ENCODE results near the gene OXLD1.

The OXLD1 gene

DNA sequence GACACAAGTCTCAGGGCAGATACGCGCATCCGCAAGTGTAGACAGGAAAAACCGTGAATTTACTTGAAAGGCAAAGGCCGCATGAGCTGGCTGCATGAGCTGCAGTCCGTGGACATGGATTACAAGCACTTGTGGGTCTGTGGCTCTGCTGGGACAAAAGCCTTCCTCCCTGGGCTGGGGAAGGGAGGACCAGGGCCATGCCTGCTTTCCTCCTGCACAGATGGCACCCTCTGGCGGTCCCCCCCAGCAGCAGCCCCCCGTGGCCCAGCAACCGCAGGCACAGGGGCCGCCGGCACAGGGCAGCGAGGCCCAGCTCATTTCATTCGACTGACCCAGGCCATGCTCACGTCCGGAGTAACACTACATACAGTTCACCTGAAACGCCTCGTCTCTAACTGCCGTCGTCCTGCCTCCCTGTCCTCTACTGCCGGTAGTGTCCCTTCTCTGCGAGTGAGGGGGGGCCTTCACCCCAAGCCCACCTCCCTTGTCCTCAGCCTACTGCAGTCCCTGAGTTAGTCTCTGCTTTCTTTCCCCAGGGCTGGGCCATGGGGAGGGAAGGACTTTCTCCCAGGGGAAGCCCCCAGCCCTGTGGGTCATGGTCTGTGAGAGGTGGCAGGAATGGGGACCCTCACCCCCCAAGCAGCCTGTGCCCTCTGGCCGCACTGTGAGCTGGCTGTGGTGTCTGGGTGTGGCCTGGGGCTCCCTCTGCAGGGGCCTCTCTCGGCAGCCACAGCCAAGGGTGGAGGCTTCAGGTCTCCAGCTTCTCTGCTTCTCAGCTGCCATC lies 35.1 kb upstream of the OXLD1 start:
- no peak for DNase-seq (ENCODE audit: low read depth)

DNA sequence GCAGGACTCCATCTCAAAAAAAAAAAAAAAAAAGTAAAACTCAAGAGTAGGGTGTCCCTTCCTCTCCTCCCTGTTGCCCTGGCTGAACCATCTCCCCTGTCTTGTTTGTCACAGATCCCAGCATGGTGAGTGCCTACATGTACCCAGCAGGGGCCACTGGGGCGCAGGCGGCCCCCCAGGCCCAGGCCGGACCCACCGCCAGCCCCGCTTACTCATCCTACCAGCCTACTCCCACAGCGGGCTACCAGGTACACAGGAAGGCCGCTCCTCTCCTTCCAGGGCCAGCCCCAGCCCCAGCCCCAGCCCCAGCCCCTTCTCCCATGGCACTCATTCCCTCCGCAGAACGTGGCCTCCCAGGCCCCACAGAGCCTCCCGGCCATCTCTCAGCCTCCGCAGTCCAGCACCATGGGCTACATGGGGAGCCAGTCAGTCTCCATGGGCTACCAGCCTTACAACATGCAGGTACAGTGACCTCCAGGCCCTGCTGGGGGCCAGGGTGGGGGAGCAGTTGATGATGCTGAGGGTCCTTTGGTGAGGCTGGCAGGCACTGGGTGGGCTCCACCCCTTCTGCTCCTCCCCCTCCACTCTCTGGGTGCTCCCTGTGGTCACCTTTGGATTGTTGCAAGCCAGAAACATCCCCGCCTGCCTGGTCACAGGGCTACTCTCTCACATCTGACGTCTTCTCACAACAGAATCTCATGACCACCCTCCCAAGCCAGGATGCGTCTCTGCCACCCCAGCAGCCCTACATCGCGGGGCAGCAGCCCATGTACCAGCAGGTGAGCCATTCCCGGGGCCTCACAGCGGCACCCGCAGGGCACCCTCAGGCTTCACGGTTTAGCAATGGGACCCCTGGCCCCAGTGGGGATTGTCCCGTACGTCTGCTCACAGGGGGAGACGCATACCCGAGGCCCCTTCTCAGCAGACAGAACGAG lies 34.2 kb upstream of the OXLD1 start:
- DNase-seq (ENCODE audit: low read depth): no peak

DNA sequence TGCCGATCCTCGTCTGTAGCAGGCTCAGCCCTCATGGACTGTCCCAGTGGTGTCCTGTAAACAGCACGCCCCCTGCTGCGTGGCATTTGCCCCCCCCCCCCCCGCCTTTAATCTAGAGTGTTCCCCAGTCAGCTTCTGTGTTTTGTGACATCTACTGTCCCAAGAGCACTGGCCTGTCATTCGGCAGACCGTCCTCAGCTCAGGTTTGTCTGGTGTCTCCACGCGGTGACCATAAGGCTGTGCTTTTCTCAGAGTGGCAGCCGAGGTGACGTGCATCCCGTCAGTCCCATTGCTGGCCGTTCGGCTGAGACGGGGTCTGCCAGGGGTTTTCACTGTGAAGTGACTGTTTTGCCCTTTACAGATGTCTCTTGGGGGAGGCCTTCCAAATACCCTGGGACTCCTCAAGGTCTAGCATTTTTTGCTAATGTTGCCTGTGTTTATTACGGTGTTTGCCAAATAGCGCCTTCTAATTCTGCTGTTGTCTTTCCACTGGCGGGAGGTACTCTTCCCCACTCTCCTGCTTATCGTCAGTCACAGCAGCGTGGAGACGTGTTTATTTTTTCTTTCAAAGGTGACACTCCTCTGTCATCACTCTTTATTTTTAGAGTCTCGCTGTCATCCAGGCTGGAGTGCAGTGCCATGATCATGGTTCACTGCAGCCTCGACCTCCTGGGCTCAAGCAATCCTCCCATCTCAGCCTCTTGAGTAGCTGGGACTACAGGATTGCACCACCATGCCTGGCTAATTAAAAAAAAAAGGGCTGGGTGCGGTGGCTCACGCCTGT lies 31.0 kb upstream of the OXLD1 start:
- no peak for DNase-seq (ENCODE audit: low read depth)

DNA sequence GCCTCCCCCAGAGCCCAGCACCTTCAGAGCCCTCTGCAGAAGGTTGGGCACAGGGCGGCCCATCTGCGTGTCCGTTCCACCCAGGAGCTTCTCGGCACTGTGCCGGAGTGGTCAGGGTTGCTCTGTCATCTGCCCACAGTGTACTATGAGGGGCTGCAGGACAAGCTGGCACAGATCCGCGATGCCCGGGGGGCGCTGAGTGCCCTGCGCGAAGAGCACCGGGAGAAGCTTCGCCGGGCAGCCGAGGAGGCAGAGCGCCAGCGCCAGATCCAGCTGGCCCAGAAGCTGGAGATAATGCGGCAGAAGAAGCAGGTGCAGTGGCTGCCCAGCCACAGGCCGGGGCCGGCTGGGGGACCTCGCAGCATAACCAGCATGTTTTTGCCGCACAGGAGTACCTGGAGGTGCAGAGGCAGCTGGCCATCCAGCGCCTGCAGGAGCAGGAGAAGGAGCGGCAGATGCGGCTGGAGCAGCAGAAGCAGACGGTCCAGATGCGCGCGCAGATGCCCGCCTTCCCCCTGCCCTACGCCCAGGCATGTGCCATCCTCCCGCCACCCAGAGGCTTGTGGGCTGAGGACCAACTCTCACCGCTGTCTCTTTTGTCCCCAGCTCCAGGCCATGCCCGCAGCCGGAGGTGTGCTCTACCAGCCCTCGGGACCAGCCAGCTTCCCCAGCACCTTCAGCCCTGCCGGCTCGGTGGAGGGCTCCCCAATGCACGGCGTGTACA lies 30.0 kb upstream of the OXLD1 start:
- DNase-seq (ENCODE audit: low read depth): no peak

DNA sequence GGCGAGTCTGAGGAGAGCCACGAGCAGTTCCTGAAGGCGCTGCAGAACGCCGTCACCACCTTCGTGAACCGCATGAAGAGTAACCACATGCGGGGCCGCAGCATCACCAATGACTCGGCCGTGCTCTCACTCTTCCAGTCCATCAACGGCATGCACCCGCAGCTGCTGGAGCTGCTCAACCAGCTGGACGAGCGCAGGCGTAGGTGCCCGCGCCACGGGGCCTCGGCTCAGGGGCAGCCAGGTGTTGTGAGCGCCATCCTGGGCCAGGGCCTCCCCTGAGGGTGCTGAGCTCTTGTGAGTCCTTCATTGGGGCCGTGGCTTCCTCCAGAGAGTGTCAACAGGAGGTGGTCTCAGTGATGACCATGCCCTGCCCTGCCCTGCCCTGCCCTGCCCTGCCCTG lies 29.4 kb upstream of the OXLD1 start:
- no peak for DNase-seq (ENCODE audit: low read depth)

DNA sequence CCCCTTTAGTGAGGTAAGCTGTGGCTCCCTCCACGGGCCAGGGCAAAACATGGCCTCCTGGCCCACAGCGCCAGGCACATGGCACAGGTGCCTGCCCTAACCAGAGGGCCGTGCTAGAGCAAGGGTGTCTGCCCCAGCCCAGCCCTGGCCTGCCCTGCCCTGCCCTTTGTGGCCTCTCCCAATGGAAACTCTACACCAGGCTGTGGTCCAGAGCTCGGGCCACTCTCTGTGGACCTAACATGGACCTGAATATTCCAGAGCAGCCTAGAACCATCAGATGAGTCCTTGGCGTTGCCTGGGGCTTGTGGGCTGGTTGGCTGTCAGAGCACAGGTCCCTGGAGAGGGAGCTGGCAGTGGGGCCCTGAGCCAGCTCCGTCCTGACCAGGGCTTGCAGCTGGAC lies 28.8 kb upstream of the OXLD1 start:
- DNase-seq (ENCODE audit: low read depth): no peak

DNA sequence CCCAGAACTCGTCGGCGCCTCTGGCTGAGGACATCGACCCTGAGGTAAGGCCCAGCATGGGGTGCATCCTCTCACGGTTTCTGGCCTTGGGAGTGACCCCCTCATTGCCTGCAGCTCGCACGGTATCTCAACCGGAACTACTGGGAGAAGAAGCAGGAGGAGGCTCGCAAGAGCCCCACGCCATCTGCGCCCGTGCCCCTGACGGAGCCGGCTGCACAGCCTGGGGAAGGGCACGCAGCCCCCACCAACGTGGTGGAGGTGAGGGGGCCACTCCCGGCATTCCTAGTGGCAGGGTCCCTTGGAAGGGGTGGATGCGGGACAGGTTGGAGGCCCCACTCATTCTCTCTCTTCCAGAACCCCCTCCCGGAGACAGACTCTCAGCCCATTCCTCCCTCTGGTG lies 28.4 kb upstream of the OXLD1 start:
- DNase-seq (ENCODE audit: low read depth): no peak

DNA sequence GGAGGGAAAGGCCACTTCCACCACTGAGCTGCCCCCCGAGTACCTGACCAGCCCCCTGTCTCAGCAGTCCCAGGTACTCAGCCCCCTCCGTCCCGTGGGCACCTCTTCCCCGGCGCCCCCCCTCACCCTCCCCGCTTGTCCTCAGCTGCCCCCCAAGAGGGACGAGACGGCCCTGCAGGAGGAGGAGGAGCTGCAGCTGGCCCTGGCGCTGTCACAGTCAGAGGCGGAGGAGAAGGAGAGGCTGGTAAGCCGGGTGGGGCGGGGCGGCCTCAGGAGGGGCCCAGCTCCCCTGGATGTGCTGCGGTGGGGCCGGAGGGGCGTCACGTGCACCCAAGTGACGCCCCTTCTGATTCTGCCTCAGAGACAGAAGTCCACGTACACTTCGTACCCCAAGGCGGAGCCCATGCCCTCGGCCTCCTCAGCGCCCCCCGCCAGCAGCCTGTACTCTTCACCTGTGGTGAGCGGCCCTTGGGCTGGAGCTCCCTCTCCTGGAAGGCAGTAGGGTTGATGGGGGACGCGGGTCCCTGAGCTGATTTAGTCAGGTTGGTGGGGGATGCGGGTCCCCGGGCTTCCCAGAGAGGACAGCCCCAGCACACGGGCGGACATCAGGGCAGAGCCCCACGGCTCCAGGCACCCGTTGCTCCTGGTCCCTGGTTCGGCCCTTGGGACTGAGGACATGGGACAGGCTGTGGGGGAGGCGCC lies 27.3 kb upstream of the OXLD1 start:
- no peak for DNase-seq (ENCODE audit: low read depth)

DNA sequence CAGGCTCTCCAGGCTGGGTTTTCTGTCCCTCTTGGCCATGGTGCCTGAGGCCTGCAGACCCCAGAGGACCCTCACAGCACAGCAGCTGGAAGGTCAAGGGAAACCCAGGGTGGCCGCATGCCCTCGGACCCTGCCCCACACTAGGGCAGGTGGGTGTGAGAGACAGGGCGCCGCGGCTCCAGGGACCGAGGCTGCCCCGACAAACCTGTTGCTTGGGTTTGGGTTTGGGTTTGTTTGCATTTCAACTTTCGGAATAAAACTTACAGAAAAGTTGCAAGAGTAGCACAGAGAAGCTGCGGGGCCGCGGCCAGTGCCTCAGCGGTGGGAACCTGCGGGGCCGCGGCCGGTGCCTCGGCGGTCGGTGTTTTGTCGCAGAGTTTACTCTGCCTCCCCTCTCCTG lies 25.2 kb upstream of the OXLD1 start:
- DNase-seq (ENCODE audit: low read depth): no peak

DNA sequence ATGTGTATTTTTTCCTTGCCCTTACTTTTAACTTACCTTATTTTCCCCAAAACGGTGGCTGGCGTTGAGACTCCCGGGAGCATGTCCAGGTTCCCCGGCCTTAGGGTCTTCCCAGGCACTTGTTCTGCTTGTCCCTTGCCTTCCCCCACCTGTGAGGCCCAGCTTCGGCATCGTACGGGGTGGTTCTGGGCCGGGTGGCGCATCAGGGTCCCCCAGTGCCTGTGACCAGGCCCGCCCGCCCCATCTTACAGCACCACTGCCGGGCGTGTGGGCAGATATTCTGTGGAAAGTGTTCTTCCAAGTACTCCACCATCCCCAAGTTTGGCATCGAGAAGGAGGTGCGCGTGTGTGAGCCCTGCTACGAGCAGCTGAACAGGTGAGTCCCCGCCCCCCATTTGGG lies 24.8 kb upstream of the OXLD1 start:
- DNase-seq (ENCODE audit: low read depth): no peak

DNA sequence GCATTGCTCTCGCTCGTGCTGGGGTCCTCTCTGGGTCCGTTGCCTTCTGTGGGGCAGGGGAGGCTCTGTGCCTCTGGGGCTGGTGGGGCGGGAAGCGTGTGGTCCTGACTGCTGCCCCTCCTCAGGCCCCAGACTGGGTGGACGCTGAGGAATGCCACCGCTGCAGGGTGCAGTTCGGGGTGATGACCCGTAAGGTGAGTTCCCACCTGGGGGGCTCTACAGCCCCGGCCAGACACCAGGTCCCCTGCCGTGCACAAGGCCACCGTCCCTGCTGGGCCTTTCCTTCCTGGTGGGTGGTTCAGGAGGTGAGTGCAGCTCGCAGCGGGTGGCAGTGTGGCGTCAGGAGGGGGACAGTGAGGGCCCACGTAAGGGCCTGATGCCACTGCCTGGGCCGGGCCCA lies 24.1 kb upstream of the OXLD1 start:
- no peak for DNase-seq (ENCODE audit: low read depth)

DNA sequence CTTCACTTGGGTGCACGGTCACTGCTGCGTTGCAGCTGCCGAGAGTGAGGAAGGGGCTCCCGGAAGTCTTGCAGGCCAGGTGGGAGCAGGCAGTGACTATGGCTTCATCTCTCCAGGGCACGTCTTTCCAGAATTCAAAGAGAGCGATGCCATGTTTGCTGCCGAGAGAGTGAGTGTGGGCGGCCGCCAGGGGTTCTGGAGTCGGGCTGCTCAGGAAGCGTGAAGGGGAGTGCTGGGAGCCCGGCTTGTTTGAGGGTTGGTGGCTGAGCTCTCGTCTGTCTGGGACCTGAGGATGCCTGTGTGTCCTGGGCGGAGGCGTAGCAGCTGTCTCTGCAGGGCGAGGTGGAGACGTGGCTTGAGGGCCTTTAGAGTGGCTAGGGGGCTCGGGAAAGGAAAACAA lies 23.7 kb upstream of the OXLD1 start:
- no peak for DNase-seq (ENCODE audit: low read depth)

DNA sequence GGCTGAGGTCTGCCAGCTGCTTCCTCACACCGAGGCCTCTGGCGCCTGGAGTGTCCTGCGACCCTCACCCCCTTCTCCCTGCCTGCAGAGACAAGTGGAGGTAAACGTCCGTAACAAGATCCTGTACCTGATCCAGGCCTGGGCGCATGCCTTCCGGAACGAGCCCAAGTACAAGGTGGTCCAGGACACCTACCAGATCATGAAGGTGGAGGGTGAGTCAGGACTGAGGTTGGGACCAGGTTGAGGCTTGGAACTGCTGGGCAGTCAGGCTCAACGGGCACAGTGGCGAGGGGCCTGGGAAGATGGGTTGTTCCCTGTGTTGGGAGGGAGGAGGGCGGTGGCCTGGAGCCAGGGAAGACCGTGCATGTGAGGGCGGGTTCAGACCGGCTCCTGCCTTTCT lies 22.2 kb upstream of the OXLD1 start:
- no peak for DNase-seq (ENCODE audit: low read depth)

DNA sequence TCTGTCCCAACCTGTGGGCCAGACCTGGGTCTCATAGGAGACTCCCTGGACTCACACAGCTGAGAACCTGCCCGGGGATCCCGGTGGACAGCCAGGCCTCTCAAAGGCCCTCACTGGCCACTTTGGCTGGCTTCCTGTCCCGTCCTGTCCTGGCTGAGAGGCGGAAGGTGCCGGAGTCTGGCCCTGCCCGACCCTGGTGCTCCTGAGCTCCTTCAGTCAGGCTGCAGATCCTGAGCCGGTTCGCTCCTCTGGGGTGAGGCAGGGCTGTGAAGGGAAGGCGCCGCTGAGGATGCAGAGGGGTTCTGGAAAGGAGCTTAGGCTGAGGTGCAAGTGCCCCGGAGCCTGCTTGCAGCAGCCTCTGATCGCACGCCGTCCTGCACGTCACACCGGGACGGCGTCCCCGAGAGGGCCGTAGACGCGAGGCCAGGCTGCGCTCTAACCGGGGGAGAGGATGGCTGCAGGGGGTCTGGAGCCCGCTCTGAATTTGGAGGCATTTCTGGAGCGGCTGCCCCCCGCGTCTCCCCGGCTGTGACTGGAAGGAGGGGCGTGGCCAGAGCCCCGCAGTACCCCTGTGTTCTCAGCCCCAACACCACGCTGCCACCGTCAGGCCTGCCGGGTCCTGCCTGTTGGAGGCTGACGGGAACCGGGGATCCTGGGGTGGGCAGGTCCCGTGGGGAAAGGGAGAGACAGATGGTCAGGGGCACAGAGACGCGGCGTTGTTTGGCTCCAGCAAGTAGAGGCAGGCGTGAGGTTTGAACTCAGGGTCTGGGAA lies 21.6 kb upstream of the OXLD1 start:
- no peak for DNase-seq (ENCODE audit: low read depth)

DNA sequence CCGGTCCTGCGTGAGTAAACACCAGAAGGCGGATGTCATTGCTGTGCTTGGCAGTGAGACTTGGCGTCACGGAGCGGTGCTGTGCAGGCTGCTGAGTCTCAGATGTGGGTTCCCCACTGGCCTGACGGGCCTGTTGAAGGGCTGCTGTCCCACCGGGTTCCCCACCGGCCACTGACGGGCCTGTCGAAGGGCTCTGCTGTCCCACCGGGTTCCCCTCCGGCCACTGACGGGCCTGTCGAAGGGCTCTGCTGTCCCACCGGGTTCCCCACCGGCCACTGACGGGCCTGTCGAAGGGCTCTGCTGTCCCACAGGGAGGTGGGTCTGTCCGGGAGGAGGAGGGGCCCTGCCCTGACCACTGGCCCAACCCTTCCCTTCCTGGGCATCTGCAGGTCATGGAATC lies 20.2 kb upstream of the OXLD1 start:
- no peak for DNase-seq (ENCODE audit: low read depth)

DNA sequence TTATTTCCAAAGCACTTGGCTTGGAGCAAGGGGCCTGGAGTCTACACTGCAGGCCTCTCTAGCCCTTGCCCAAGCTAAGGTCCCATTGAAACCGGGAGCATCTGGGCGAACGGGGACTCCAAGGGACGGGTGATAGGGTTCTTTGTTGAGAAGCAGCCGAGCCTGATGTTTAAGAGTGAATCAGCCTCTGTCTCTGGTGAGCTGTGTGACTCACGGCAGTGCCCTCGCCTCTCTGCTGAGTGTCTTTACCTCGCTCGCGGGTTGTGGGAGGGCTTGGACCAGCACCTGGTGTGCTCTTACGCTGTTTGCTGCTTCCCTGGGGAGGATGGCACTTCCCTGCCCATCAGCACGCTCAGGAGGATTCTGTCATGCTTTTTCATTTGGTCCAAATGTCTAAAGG lies 18.7 kb upstream of the OXLD1 start:
- peak; percentile 45 for DNase-seq (ENCODE audit: low read depth)

DNA sequence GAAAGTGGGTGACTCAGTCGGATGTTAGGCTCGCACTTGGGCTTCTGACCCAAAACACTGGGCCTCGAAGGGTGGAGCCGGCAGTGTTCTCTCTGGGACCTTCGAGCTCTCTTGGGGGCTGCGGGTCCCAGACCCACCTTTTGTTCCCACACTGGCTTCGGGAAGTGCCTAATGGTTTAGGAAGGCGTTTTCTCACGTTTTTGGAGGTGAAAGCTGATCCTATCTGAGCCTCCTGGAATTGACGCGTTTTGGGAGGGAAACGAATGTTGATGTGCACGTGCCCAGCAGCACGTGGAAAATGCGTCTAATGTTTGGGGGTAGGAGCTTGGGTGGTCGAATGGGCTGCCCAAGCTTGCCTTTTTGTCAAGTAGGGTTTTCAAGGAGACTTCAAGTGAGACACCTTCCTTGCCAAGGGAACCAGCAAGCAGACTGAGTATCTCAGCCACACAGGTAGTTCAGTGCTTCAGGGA lies 18.1 kb upstream of the OXLD1 start:
- DNase-seq (ENCODE audit: low read depth): no peak

DNA sequence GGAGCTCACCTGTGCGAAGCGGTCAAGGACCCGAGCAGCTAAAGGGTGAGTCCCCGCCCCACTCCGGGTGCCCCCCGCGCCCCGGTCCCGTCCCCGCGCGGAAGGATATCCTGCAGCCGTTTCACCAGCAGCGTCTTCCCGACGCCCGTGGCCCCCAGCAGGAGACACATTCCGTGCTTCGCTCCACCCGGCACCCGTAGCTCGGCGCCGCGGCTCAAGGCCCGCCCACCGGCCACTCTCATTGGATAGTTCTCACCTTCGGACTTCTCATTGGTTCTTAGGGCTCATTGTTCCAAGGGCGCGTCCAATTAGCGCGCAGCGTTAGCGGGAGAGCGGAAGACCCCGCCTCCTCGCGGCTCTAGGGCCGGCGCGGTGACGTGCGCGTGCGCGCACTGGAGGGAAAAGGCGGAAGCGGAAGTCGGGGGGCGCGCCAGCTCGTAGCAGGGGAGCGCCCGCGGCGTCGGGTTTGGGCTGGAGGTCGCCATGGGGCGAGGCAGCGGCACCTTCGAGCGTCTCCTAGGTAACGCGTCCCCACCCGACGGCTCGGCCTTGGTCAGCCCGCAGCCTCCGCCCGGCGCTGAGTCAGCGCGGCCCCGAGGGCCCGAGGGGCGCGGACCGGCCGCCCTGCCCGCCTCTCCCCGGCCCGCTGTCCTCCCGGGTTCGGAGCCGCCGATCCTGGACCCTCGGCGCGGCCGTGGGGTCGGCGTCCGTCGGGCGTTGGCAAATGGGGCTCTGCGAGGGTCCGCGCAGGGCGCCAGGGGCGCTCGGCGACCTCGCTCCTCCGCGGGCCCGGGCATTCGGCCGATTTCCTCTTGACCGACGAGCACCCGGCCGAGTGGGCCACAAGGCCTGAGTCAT lies 17.4 kb upstream of the OXLD1 start, which contains the start of the genes ARL16 and HGS:
ARL16 (minus strand) TSS at position 214 of the 858 bp plus-strand sequence; CDS start at position 170, 44 bp downstream.
HGS (plus strand) TSS at position 428 of the 858 bp plus-strand sequence; CDS start at position 484, 56 bp downstream.
- DNase-seq (ENCODE audit: low read depth): peak; percentile 98

DNA sequence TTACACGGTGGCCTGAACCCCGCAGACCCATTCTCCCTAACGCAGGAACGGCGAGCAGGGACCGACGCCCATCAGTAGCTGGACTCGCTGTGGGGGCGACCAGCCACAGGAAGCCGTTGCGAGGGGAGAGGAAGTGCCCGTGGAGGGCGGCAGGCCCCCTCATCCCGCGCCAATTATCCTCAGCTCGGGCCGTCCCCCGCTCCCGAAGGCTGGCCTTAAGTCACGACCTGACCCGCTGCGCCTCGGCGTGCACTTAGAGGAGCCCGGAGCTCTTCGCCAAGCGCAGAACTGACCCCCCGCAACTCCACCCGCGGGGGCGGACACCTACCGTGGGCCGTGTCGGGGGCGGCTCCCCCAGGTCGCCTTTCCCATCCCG lies 16.8 kb upstream of the OXLD1 start:
- no peak for DNase-seq (ENCODE audit: low read depth)
